Effector memory CD4-positive, alpha-beta T cell (primary cell): ENCODE data around the gene ZNF653.
"Not testable (repeated sequence)": the region's sequence is repeated elsewhere in the genome, so short reads cannot be mapped to it uniquely, and the experiment has no call there.

ENCODE experiments used
- DNase-seq, 3 donors: peaks; one replicate each; pipeline ENCODE4 v3.0.0-alpha.2; 2020
- H3K27ac ChIP-seq: 2 replicates; pipeline ENCODE4 v1.7.0; 2013; ENCODE audit warnings: mild to moderate bottlenecking, low read length, moderate library complexity; ENCODE audit not compliant: insufficient read depth, poor library complexity, severe bottlenecking
- H3K27me3 ChIP-seq: replicated peaks from 2 replicates; pipeline ENCODE4 v1.7.0; 2013; ENCODE audit warnings: mild to moderate bottlenecking, low read length; ENCODE audit not compliant: insufficient read depth, control insufficient read depth, poor library complexity, severe bottlenecking
- H3K36me3 ChIP-seq: 2 replicates; pipeline ENCODE4 v1.7.0; 2013; ENCODE audit warnings: mild to moderate bottlenecking, low read length, moderate library complexity; ENCODE audit not compliant: control insufficient read depth, insufficient read depth
- H3K4me1 ChIP-seq: 2 replicates; pipeline ENCODE4 v1.7.0; 2013; ENCODE audit warnings: low read length, mild to moderate bottlenecking; ENCODE audit not compliant: control insufficient read depth, insufficient read depth, poor library complexity, severe bottlenecking
- H3K4me3 ChIP-seq: 2 replicates; pipeline ENCODE4 v1.7.0; 2013; ENCODE audit warnings: low read length, low read depth, mild to moderate bottlenecking; ENCODE audit not compliant: insufficient read depth, poor library complexity, severe bottlenecking
- H3K9me3 ChIP-seq: 2 replicates; pipeline ENCODE4 v1.7.0; 2013; ENCODE audit warnings: mild to moderate bottlenecking, low read length, moderate library complexity; ENCODE audit not compliant: control insufficient read depth

Gene ZNF653

GRCh38 chr19:11433526-11433925 lies 72.1 kb downstream of the ZNF653 start:
- DNase-seq, result not testable (repeated sequence)

More at GRCh38 chr19:11433526-11433925, 72.1 kb downstream of the ZNF653 start:
- Histone ChIP-seq H3K36me3 (peaks cover 10% of the 10 kb centered on the region), H3K4me1 (peaks cover 14% of the 10 kb centered on the region)
- not testable (repeated sequence) for H3K27me3 ChIP-seq, H3K4me3 ChIP-seq, H3K9me3 ChIP-seq, H3K27ac ChIP-seq
